ENCODE measurements around the gene NMRAL1.

NMRAL1 gene

GRCh38 chr16:4460936-4461249 lies 13.5 kb downstream of the NMRAL1 start:
- Mint-ChIP-seq H3K9me3 (no peaks in the 10 kb centered on the region), H3K4me1 (peaks cover 7% of the 10 kb centered on the region), H3K27ac (no peak overlapping the region), H3K27me3 (ENCODE audit: low read depth) (no peaks in the 10 kb centered on the region), H3K4me3 (no peak overlapping the region), H3K36me3 (ENCODE audit: low read depth) (peaks cover 29% of the 10 kb centered on the region)
- no peak for TF ChIP-seq CTCF (IDR thresholded peaks at IDR 0.05; ENCODE audit: unreplicated experiment in 3 of 3)

- Mint-ChIP-seq H3K9me3 (no peaks in the 10 kb centered on the region), H3K27ac (no peak overlapping the region), H3K36me3 (ENCODE audit: low read depth) (peaks cover 36% of the 10 kb centered on the region), H3K4me1 (peaks cover 27% of the 10 kb centered on the region), H3K27me3 (ENCODE audit: low read depth) (no peaks in the 10 kb centered on the region), H3K4me3 (no peak overlapping the region)
- TF ChIP-seq CTCF (IDR thresholded peaks at IDR 0.05; ENCODE audit: unreplicated experiment in 3 of 3), result no peak
These were observed 18.5 kb downstream of the NMRAL1 start for GRCh38 chr16:4455951-4456350.

- H3K27ac Mint-ChIP-seq, result no peak overlapping the region
- H3K4me3 Mint-ChIP-seq, result no peak overlapping the region
- H3K36me3 Mint-ChIP-seq (ENCODE audit: low read depth), result peaks cover 41% of the 10 kb centered on the region
- no peaks in the 10 kb centered on the region for H3K9me3 Mint-ChIP-seq
- H3K4me1 Mint-ChIP-seq, result peaks cover 33% of the 10 kb centered on the region
- no peaks in the 10 kb centered on the region for H3K27me3 Mint-ChIP-seq (ENCODE audit: low read depth)
- TF ChIP-seq CTCF (IDR thresholded peaks at IDR 0.05; ENCODE audit: unreplicated experiment in 3 of 3), result no peak
These were observed 19.3 kb downstream of the NMRAL1 start for GRCh38 chr16:4455081-4455480.

- Mint-ChIP-seq H3K36me3 (ENCODE audit: low read depth) (peaks cover 42% of the 10 kb centered on the region), H3K4me3 (no peak overlapping the region), H3K9me3 (no peaks in the 10 kb centered on the region), H3K27me3 (ENCODE audit: low read depth) (no peaks in the 10 kb centered on the region), H3K27ac (peak overlapping the region in 1 of 3 experiments; percentile 51), H3K4me1 (peaks cover 33% of the 10 kb centered on the region)
- no peak for TF ChIP-seq CTCF (IDR thresholded peaks at IDR 0.05; ENCODE audit: unreplicated experiment in 3 of 3)
These were observed 19.8 kb downstream of the NMRAL1 start for GRCh38 chr16:4454623-4455022.

- Mint-ChIP-seq H3K27ac (peak overlapping the region in 1 of 3 experiments; percentile 17), H3K36me3 (ENCODE audit: low read depth) (peaks cover 46% of the 10 kb centered on the region), H3K27me3 (ENCODE audit: low read depth) (no peaks in the 10 kb centered on the region), H3K9me3 (no peaks in the 10 kb centered on the region), H3K4me1 (peaks cover 26% of the 10 kb centered on the region), H3K4me3 (no peak overlapping the region)
- TF ChIP-seq CTCF (IDR thresholded peaks at IDR 0.05; ENCODE audit: unreplicated experiment in 3 of 3), result no peak
These were observed 21.8 kb downstream of the NMRAL1 start for GRCh38 chr16:4452674-4453073.

- Mint-ChIP-seq H3K9me3 (no peaks in the 10 kb centered on the region), H3K27ac (peak overlapping the region; percentile 53 to 73 (median 58)), H3K4me3 (no peak overlapping the region), H3K27me3 (ENCODE audit: low read depth) (no peaks in the 10 kb centered on the region), H3K36me3 (ENCODE audit: low read depth) (peaks cover 54% of the 10 kb centered on the region), H3K4me1 (peaks cover 26% of the 10 kb centered on the region)
- no peak for TF ChIP-seq CTCF (IDR thresholded peaks at IDR 0.05; ENCODE audit: unreplicated experiment in 3 of 3)
These were observed 23.4 kb downstream of the NMRAL1 start for GRCh38 chr16:4450931-4451519.
